Upper lobe of left lung (tissue), 4 donors: ENCODE results near the gene SLC25A12.

Experiments used
- EP300 ChIP-seq, 4 donors: sonication (generic); formaldehyde crosslinking; IDR thresholded peaks; one replicate each; pipeline ENCODE4 v1.5.1; 2017; ENCODE audit warnings: antibody characterized with exemption in 4 of 4, control low read depth in 2 of 4
- POLR2A ChIP-seq, 4 donors: fragments of 450-650 bp; IDR thresholded peaks; one replicate each; pipeline ENCODE4 v1.5.1; 2016 to 2017; ENCODE audit warnings: antibody characterized with exemption in 4 of 4, mild to moderate bottlenecking in 2 of 4
- TF ChIP-seq, protein P1 (sequence below), 6 experiments: fragments of 450-650 bp in 4 of 6; fragments of 200-600 bp in 2 of 6; sonication (generic) in 2 of 6; IDR thresholded peaks; one replicate each; pipeline ENCODE4 v1.5.1; 2016 to 2019; ENCODE audit warnings: antibody characterized with exemption in 6 of 6

GRCh38 chr2:171874963-171875362 is 19.1 kb downstream of the SLC25A12 start:
- TF ChIP-seq POLR2A (IDR thresholded peaks at IDR 0.05): no peak
- TF ChIP-seq, protein P1, sequence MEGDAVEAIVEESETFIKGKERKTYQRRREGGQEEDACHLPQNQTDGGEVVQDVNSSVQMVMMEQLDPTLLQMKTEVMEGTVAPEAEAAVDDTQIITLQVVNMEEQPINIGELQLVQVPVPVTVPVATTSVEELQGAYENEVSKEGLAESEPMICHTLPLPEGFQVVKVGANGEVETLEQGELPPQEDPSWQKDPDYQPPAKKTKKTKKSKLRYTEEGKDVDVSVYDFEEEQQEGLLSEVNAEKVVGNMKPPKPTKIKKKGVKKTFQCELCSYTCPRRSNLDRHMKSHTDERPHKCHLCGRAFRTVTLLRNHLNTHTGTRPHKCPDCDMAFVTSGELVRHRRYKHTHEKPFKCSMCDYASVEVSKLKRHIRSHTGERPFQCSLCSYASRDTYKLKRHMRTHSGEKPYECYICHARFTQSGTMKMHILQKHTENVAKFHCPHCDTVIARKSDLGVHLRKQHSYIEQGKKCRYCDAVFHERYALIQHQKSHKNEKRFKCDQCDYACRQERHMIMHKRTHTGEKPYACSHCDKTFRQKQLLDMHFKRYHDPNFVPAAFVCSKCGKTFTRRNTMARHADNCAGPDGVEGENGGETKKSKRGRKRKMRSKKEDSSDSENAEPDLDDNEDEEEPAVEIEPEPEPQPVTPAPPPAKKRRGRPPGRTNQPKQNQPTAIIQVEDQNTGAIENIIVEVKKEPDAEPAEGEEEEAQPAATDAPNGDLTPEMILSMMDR (IDR thresholded peaks at IDR 0.05): no peak
- TF ChIP-seq EP300 (IDR thresholded peaks at IDR 0.05): no peak
